Endothelial cell of umbilical vein (primary cell): Measurements from ENCODE around the gene PDLIM4.

Experiments used
- EZH2 ChIP-seq: IDR thresholded peaks from 2 replicates; pipeline ENCODE4 v1.6.1; 2012; ENCODE audit warnings: borderline replicate concordance, low read depth, mild to moderate bottlenecking, moderate library complexity, low read length, inconsistent platforms; ENCODE audit not compliant: severe bottlenecking
- GATA2 ChIP-seq: IDR thresholded peaks from 2 replicates; pipeline ENCODE4 v1.7.0; 2011; ENCODE audit warnings: low read depth, mild to moderate bottlenecking, moderate library complexity, mixed read lengths, low read length; ENCODE audit not compliant: insufficient read length, insufficient read depth
- JUN ChIP-seq: IDR thresholded peaks from 2 replicates; pipeline ENCODE4 v1.6.1; 2011; ENCODE audit warnings: borderline replicate concordance, low read depth; ENCODE audit not compliant: insufficient read length, insufficient read depth
- MYC ChIP-seq: IDR thresholded peaks from one replicate; pipeline ENCODE4 v1.6.1; 2011; ENCODE audit warnings: mild to moderate bottlenecking, low read depth, low read length
- POLR2A ChIP-seq: IDR thresholded peaks from 2 replicates; pipeline ENCODE4 v1.6.1; 2012; ENCODE audit warnings: low read depth, mild to moderate bottlenecking, control low read depth, low read length
- POLR2AphosphoS5 ChIP-seq: IDR thresholded peaks from 2 replicates; pipeline ENCODE4 v1.6.1; 2012; ENCODE audit warnings: low read depth, mild to moderate bottlenecking, control low read depth, low read length, moderate library complexity; ENCODE audit not compliant: insufficient read depth
- TF ChIP-seq, protein P1 (sequence below), 2 donors: IDR thresholded peaks; 1 replicate in 1 of 2; 2 replicates in 1 of 2; pipeline ENCODE4 v1.5.1; 2011; ENCODE audit warnings: low read length in 2 of 2, mild to moderate bottlenecking in 2 of 2, moderate library complexity in 2 of 2, control low read depth in 1 of 2, inconsistent platforms in 1 of 2, low read depth in 1 of 2; ENCODE audit not compliant: insufficient read depth in 1 of 2; ENCODE audit errors: extremely low read depth in 1 of 2
- TF ChIP-seq, protein P2 (sequence below): IDR thresholded peaks from 2 replicates; pipeline ENCODE4 v1.6.1; 2011; ENCODE audit not compliant: insufficient read depth, insufficient read length

DNA sequence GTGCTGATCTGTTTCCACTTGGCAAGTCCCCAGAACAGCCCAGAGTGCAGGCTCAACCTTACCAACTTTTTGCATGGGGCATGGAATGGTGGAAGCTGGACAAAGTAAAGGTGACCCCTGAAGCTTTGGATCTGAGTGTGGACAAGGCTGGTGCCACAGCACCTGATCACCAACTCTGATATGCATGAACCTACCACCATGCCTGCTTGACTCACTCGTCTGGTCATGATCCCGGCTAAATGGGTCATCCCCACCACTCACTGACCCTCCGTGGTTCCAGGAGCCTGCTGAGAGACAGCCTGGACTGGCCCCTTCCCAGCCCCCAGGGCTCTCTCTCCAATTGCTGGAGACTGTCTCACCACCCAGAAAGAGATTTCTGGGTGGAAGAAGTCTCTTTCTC is 22.3 kb downstream of the PDLIM4 start:
- TF ChIP-seq, protein P1, sequence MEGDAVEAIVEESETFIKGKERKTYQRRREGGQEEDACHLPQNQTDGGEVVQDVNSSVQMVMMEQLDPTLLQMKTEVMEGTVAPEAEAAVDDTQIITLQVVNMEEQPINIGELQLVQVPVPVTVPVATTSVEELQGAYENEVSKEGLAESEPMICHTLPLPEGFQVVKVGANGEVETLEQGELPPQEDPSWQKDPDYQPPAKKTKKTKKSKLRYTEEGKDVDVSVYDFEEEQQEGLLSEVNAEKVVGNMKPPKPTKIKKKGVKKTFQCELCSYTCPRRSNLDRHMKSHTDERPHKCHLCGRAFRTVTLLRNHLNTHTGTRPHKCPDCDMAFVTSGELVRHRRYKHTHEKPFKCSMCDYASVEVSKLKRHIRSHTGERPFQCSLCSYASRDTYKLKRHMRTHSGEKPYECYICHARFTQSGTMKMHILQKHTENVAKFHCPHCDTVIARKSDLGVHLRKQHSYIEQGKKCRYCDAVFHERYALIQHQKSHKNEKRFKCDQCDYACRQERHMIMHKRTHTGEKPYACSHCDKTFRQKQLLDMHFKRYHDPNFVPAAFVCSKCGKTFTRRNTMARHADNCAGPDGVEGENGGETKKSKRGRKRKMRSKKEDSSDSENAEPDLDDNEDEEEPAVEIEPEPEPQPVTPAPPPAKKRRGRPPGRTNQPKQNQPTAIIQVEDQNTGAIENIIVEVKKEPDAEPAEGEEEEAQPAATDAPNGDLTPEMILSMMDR (IDR thresholded peaks at IDR 0.05; ENCODE audit: extremely low read depth in 1 of 2, insufficient read depth in 1 of 2, low read depth in 1 of 2, low read length in 2 of 2) = no peak
- TF ChIP-seq JUN (no peak), GATA2 (no peak), EZH2 (no peak), POLR2AphosphoS5 (no peak), POLR2A (no peak), MYC (no peak)
- TF ChIP-seq, protein P2, sequence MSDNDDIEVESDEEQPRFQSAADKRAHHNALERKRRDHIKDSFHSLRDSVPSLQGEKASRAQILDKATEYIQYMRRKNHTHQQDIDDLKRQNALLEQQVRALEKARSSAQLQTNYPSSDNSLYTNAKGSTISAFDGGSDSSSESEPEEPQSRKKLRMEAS = no peak
